UCSD-AML1 (cell line): ENCODE measurements around the gene SERPINE2.

ENCODE experiments used
- DNase-seq: peaks from one replicate; lab custom pipeline; 2025; ENCODE audit not compliant: unreplicated experiment; lab: John Stamatoyannopoulos, UW

Gene SERPINE2

GRCh38 chr2:224039080-224039769 lies at the start of gene SERPINE2:
Gene SERPINE2, minus strand, starts transcription at chr2:224039286. Its CDS starts 37,386 bp downstream, at chr2:224001900.
- DNase-seq: peak; percentile 83

GRCh38 chr2:224086226-224086914 lies 47.3 kb upstream of the SERPINE2 start:
- no peak for DNase-seq

GRCh38 chr2:224085811-224086210 lies 46.7 kb upstream of the SERPINE2 start:
- DNase-seq: no peak

- no peak for DNase-seq
Measured at GRCh38 chr2:224085246-224085645, 46.2 kb upstream of the SERPINE2 start.

- DNase-seq: no peak
Measured at GRCh38 chr2:224084266-224084892, 45.3 kb upstream of the SERPINE2 start.

- DNase-seq: no peak
Measured at GRCh38 chr2:224083638-224084037, 44.6 kb upstream of the SERPINE2 start.

GRCh38 chr2:224078656-224079055 lies 39.6 kb upstream of the SERPINE2 start:
- DNase-seq: no peak

GRCh38 chr2:224077773-224078507 lies 38.9 kb upstream of the SERPINE2 start:
- DNase-seq: no peak

- no peak for DNase-seq
Measured at GRCh38 chr2:224075588-224075987, 36.5 kb upstream of the SERPINE2 start.

GRCh38 chr2:224073676-224074075 lies 34.6 kb upstream of the SERPINE2 start:
- DNase-seq: no peak

GRCh38 chr2:224072541-224073188 lies 33.6 kb upstream of the SERPINE2 start:
- DNase-seq: no peak

GRCh38 chr2:224069172-224069571 lies 30.1 kb upstream of the SERPINE2 start:
- no peak for DNase-seq

- no peak for DNase-seq
Measured at GRCh38 chr2:224063298-224063648, 24.2 kb upstream of the SERPINE2 start.

GRCh38 chr2:224062481-224063297 lies 23.6 kb upstream of the SERPINE2 start:
- DNase-seq: no peak

GRCh38 chr2:224060783-224061482 lies 21.8 kb upstream of the SERPINE2 start:
- DNase-seq: no peak

GRCh38 chr2:224059178-224059577 lies 20.1 kb upstream of the SERPINE2 start:
- DNase-seq: no peak

- DNase-seq: no peak
Measured at GRCh38 chr2:224058048-224058775, 19.1 kb upstream of the SERPINE2 start.

- DNase-seq: no peak
Measured at GRCh38 chr2:224056889-224057288, 17.8 kb upstream of the SERPINE2 start.

GRCh38 chr2:224055101-224055500 lies 16.0 kb upstream of the SERPINE2 start:
- no peak for DNase-seq
